ENCODE data around the gene MYL10. TPM values are rescaled to one million over a fixed set of nuclear protein-coding genes. Genes with fewer than 3 reads are reported as not detected.

MYL10 gene
- total RNA-seq, 2 experiments from 2014 or later: not detected

GRCh38 chr7:101618207-101618839, 10.8 kb downstream of the MYL10 start:
- POLR2A ChIA-PET: no interaction called here
- Histone ChIP-seq H3K9me2 (ENCODE audit: insufficient read depth, low read length) (no peaks in the 10 kb centered on the region), H3K9me3 (ENCODE audit: low read length) (no peaks in the 10 kb centered on the region), H3K27ac (ENCODE audit: low read depth, low read length, poor library complexity, severe bottlenecking) (no peak overlapping the region), H4K20me1 (ENCODE audit: insufficient read depth, low read length) (no peaks in the 10 kb centered on the region), H3K4me3 (ENCODE audit: low read depth, low read length, poor library complexity, severe bottlenecking) (no peak overlapping the region), H3K36me3 (ENCODE audit: insufficient read depth, low read length) (no peaks in the 10 kb centered on the region), H3K4me2 (ENCODE audit: low read length) (no peak overlapping the region), H2AFZ (ENCODE audit: low read length) (no peak overlapping the region), H3K79me2 (ENCODE audit: insufficient read depth, low read depth, low read length) (no peaks in the 10 kb centered on the region), H3K4me1 (ENCODE audit: insufficient read depth, low read length, poor library complexity, severe bottlenecking) (no peaks in the 10 kb centered on the region)
- CTCF ChIA-PET (ENCODE audit: unreplicated experiment): no interaction called here
- DNase-seq (ENCODE audit: low spot score): no peak
- no TSS peak for BruUV-seq (replicated peaks)
- intact Hi-C loops (cut with micrococcal nuclease; ENCODE audit: unreplicated experiment): no loop called here
- no peak for TF ChIP-seq CTCF (conservative IDR thresholded peaks at IDR 0.05; ENCODE audit: low read length)
- TF ChIP-seq EZH2phosphoT487 (IDR thresholded peaks at IDR 0.05; ENCODE audit: borderline replicate concordance, low read depth, low read length): no peak

GRCh38 chr7:101617451-101618206, 11.5 kb downstream of the MYL10 start:
- POLR2A ChIA-PET: no interaction called here
- no peaks in the 10 kb centered on the region for H3K79me2 ChIP-seq (ENCODE audit: insufficient read depth, low read depth, low read length)
- no peak overlapping the region for H3K4me2 ChIP-seq (ENCODE audit: low read length)
- no peaks in the 10 kb centered on the region for H3K36me3 ChIP-seq (ENCODE audit: insufficient read depth, low read length)
- no peak overlapping the region for H3K4me3 ChIP-seq (ENCODE audit: low read depth, low read length, poor library complexity, severe bottlenecking)
- TF ChIP-seq CTCF (conservative IDR thresholded peaks at IDR 0.05; ENCODE audit: low read length) (no peak), EZH2phosphoT487 (IDR thresholded peaks at IDR 0.05; ENCODE audit: borderline replicate concordance, low read depth, low read length) (no peak)
- intact Hi-C loops (cut with micrococcal nuclease; ENCODE audit: unreplicated experiment): no loop called here
- DNase-seq (ENCODE audit: low spot score): no peak
- no peak overlapping the region for H3K27ac ChIP-seq (ENCODE audit: low read depth, low read length, poor library complexity, severe bottlenecking)
- no peaks in the 10 kb centered on the region for H3K4me1 ChIP-seq (ENCODE audit: insufficient read depth, low read length, poor library complexity, severe bottlenecking)
- no TSS peak for BruUV-seq (replicated peaks)
- CTCF ChIA-PET (ENCODE audit: unreplicated experiment): no interaction called here
- H4K20me1 ChIP-seq (ENCODE audit: insufficient read depth, low read length): no peaks in the 10 kb centered on the region
- no peak overlapping the region for H2AFZ ChIP-seq (ENCODE audit: low read length)
- H3K9me2 ChIP-seq (ENCODE audit: insufficient read depth, low read length): no peaks in the 10 kb centered on the region
- no peaks in the 10 kb centered on the region for H3K9me3 ChIP-seq (ENCODE audit: low read length)

GRCh38 chr7:101615446-101615845, 13.7 kb downstream of the MYL10 start:
- Histone ChIP-seq H2AFZ (ENCODE audit: low read length) (no peak overlapping the region), H3K9me2 (ENCODE audit: insufficient read depth, low read length) (no peaks in the 10 kb centered on the region), H3K4me2 (ENCODE audit: low read length) (no peak overlapping the region), H4K20me1 (ENCODE audit: insufficient read depth, low read length) (no peaks in the 10 kb centered on the region), H3K9me3 (ENCODE audit: low read length) (no peaks in the 10 kb centered on the region), H3K36me3 (ENCODE audit: insufficient read depth, low read length) (no peaks in the 10 kb centered on the region), H3K79me2 (ENCODE audit: insufficient read depth, low read depth, low read length) (no peaks in the 10 kb centered on the region), H3K4me3 (ENCODE audit: low read depth, low read length, poor library complexity, severe bottlenecking) (no peak overlapping the region), H3K27ac (ENCODE audit: low read depth, low read length, poor library complexity, severe bottlenecking) (no peak overlapping the region), H3K4me1 (ENCODE audit: insufficient read depth, low read length, poor library complexity, severe bottlenecking) (no peaks in the 10 kb centered on the region)
- BruUV-seq (replicated peaks): no TSS peak
- CTCF ChIA-PET (ENCODE audit: unreplicated experiment): no interaction called here
- POLR2A ChIA-PET: interaction anchor here (0.5 kb wide), 1 partner anchor 181 kb away, joined by 4 read pairs; no protein-coding TSS in a partner anchor
- TF ChIP-seq EZH2phosphoT487 (IDR thresholded peaks at IDR 0.05; ENCODE audit: borderline replicate concordance, low read depth, low read length): no peak
- intact Hi-C loops (cut with micrococcal nuclease; ENCODE audit: unreplicated experiment): no loop called here
- no peak for DNase-seq (ENCODE audit: low spot score)
